Ovary (tissue), 3 donors: Measurements from ENCODE around the gene ETF1.

ENCODE experiments used
- EP300 ChIP-seq: sonication (generic); formaldehyde crosslinking; IDR thresholded peaks from one replicate; pipeline ENCODE4 v1.6.1; 2017; ENCODE audit warnings: antibody characterized with exemption
- POLR2A ChIP-seq: fragments of 450-650 bp; IDR thresholded peaks from one replicate; pipeline ENCODE4 v1.6.1; 2017; ENCODE audit warnings: antibody characterized with exemption, mild to moderate bottlenecking, moderate library complexity
- TF ChIP-seq, protein P1 (sequence below), 3 donors: fragments of 450-650 bp in 2 of 3; fragments of 200-600 bp in 1 of 3; IDR thresholded peaks; one replicate each; pipeline versions ENCODE4 v1.5.1 to v1.8.0; 2016 to 2022; ENCODE audit warnings: antibody characterized with exemption in 3 of 3, mild to moderate bottlenecking in 1 of 3
- donor health status: DM: no; HTN: no; CAD: no.

DNA sequence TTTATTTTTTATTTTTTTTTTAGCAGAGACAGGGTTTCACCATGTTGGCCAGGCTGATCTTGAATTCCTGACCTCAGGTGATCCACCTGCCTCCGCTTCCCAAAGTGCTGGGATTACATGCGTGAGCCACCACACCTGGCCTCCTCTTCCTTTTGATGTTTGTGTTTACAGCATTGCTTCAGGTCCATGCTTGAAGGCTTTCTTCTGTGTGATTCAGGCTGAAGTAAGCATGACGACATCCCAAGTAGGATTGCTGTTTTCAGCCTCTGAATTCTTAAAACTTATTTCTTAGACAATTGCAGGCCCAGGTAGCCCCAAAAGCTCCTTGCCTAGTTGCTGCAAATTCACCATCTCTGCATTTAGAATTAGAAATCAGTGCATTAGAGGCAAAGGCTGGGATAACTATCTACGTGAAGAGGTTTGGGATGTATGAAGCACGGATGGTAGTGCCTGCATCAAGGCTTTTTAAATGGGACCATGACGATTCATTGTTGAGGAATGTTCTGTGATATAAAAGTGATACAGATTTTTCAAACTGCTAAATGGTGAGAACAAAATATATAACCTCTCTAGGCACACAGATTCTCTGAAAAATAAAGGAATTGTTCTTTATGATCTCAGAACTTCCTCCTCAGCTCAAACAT lies 3.0 kb upstream of the ETF1 start:
- no peak for TF ChIP-seq POLR2A
- TF ChIP-seq, protein P1, sequence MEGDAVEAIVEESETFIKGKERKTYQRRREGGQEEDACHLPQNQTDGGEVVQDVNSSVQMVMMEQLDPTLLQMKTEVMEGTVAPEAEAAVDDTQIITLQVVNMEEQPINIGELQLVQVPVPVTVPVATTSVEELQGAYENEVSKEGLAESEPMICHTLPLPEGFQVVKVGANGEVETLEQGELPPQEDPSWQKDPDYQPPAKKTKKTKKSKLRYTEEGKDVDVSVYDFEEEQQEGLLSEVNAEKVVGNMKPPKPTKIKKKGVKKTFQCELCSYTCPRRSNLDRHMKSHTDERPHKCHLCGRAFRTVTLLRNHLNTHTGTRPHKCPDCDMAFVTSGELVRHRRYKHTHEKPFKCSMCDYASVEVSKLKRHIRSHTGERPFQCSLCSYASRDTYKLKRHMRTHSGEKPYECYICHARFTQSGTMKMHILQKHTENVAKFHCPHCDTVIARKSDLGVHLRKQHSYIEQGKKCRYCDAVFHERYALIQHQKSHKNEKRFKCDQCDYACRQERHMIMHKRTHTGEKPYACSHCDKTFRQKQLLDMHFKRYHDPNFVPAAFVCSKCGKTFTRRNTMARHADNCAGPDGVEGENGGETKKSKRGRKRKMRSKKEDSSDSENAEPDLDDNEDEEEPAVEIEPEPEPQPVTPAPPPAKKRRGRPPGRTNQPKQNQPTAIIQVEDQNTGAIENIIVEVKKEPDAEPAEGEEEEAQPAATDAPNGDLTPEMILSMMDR (IDR thresholded peaks at IDR 0.05): no peak
- TF ChIP-seq EP300: no peak
